A673 (cell line): ENCODE results near the gene TRPM3.
"Not testable (repeated sequence)": the region's sequence is repeated elsewhere in the genome, so short reads cannot be mapped to it uniquely, and the experiment has no call there.

Experiments
- EZH2 ChIP-seq: fragments of 200-600 bp; sonication (generic); IDR thresholded peaks from 2 replicates; pipeline ENCODE4 v1.6.1; 2017; ENCODE audit warnings: borderline replicate concordance, low read depth, mild to moderate bottlenecking, mixed read lengths, antibody characterized with exemption, low read length; ENCODE audit not compliant: poor library complexity, severe bottlenecking
- TF ChIP-seq, protein P1 (sequence below): fragments of 300-800, 200-600 bp; sonication (generic); conservative IDR thresholded peaks from 2 replicates; pipeline ENCODE4 v1.5.1; 2017; ENCODE audit warnings: low read depth, mild to moderate bottlenecking, antibody characterized with exemption, low read length, moderate library complexity, mixed read lengths

- TF ChIP-seq, protein P1, sequence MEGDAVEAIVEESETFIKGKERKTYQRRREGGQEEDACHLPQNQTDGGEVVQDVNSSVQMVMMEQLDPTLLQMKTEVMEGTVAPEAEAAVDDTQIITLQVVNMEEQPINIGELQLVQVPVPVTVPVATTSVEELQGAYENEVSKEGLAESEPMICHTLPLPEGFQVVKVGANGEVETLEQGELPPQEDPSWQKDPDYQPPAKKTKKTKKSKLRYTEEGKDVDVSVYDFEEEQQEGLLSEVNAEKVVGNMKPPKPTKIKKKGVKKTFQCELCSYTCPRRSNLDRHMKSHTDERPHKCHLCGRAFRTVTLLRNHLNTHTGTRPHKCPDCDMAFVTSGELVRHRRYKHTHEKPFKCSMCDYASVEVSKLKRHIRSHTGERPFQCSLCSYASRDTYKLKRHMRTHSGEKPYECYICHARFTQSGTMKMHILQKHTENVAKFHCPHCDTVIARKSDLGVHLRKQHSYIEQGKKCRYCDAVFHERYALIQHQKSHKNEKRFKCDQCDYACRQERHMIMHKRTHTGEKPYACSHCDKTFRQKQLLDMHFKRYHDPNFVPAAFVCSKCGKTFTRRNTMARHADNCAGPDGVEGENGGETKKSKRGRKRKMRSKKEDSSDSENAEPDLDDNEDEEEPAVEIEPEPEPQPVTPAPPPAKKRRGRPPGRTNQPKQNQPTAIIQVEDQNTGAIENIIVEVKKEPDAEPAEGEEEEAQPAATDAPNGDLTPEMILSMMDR = not testable (repeated sequence)
- not testable (repeated sequence) for TF ChIP-seq EZH2
Measured at GRCh38 chr9:70966380-70966779, 155.0 kb downstream of the TRPM3 start.
